Epithelial cell of proximal tubule (primary cell): Measurements from ENCODE around the gene CCL5. TPM values are rescaled to one million over a fixed set of nuclear protein-coding genes. Genes with fewer than 3 reads are reported as not detected.

Experiments
- DNase-seq: peaks from one replicate; pipeline ENCODE4 v3.0.0-alpha.2; 2011; ENCODE audit warnings: low read depth
- H3K4me3 ChIP-seq: 2 replicates; pipeline ENCODE4 v1.5.1; 2011; ENCODE audit warnings: low read depth, mild to moderate bottlenecking, low read length
- CTCF ChIP-seq: conservative IDR thresholded peaks from 2 replicates; pipeline ENCODE4 v1.5.1; 2012; ENCODE audit warnings: low read depth, mild to moderate bottlenecking, low read length
- total RNA-seq: library from RNA; depleted of rRNA; stranded (reverse); fragments of >200 nt; gene quantifications from 2 replicates; pipeline ENCODE4 v1.2.3, GENCODE V29; 2015

The CCL5 gene
- total RNA-seq, 1 donor from 2014 or later = not detected

- TF ChIP-seq CTCF = no peak
- no peak for DNase-seq
- H3K4me3 ChIP-seq = no peak overlapping the region
These were observed 37.9 kb downstream of the CCL5 start for GRCh38 chr17:35842239-35842638.

GRCh38 chr17:35841505-35841904 is 38.7 kb downstream of the CCL5 start:
- no peak overlapping the region for H3K4me3 ChIP-seq
- DNase-seq = no peak
- no peak for TF ChIP-seq CTCF

- no peak overlapping the region for H3K4me3 ChIP-seq
- no peak for DNase-seq
- no peak for TF ChIP-seq CTCF
These were observed 39.1 kb downstream of the CCL5 start for GRCh38 chr17:35841101-35841500.

GRCh38 chr17:35825206-35825605 is 55.0 kb downstream of the CCL5 start:
- H3K4me3 ChIP-seq = no peak overlapping the region
- DNase-seq = no peak
- no peak for TF ChIP-seq CTCF

Other genes starting within 250 kb of the CCL5 start
- gene RASL10B, start 148.7 kb downstream of the CCL5 start, total RNA-seq = 0.92 and 1.6 TPM in 2 replicates
- not detected in 2 replicates for gene GAS2L2, start 127.1 kb downstream of the CCL5 start, total RNA-seq
- 1.0 TPM in 1 of 2 replicates, not detected in the other for gene C17orf50, start 119.5 kb downstream of the CCL5 start, total RNA-seq
- gene MMP28, start 84.7 kb downstream of the CCL5 start, total RNA-seq = not detected in 2 replicates
- gene TAF15, start 70.9 kb downstream of the CCL5 start, total RNA-seq = 17.3 and 28.1 TPM in 2 replicates
- not detected in 2 replicates for gene HEATR9, start 11.5 kb downstream of the CCL5 start, total RNA-seq
- gene RDM1, start 50.4 kb upstream of the CCL5 start, total RNA-seq = 2.8 and 4.0 TPM in 2 replicates
- gene LYZL6, start 63.4 kb upstream of the CCL5 start, total RNA-seq = not detected in 2 replicates
- not detected in 2 replicates for gene CCL16, start 101.1 kb upstream of the CCL5 start, total RNA-seq
- not detected in 2 replicates for gene CCL14, start 106.4 kb upstream of the CCL5 start, total RNA-seq
- gene CCL15, start 121.2 kb upstream of the CCL5 start, total RNA-seq = not detected in 2 replicates
- not detected in 2 replicates for gene CCL23, start 137.6 kb upstream of the CCL5 start, total RNA-seq
- not detected in 2 replicates for gene CCL18, start 183.9 kb upstream of the CCL5 start, total RNA-seq
- 1.3 TPM in 1 of 2 replicates, not detected in the other for gene CCL3, start 209.8 kb upstream of the CCL5 start, total RNA-seq
- 0.40 TPM in 1 of 2 replicates, not detected in the other for gene CCL4, start 223.5 kb upstream of the CCL5 start, total RNA-seq